KOPT-K1 (cell line): ENCODE data around the gene TSFM.

Experiments used
- H3K27ac ChIP-seq: fragments of 200-600 bp; sonication (generic); 2 replicates; pipeline ENCODE4 v1.5.1; 2016; ENCODE audit warnings: antibody characterized with exemption, mild to moderate bottlenecking, low read depth, low read length; ENCODE audit not compliant: poor library complexity, severe bottlenecking
- H3K36me3 ChIP-seq: fragments of 200-600 bp; sonication (generic); 2 replicates; pipeline ENCODE4 v1.5.1; 2017; ENCODE audit warnings: antibody characterized with exemption, mild to moderate bottlenecking, low read length, moderate library complexity; ENCODE audit not compliant: insufficient read depth
- H3K9me3 ChIP-seq: fragments of 200-600 bp; sonication (generic); 2 replicates; pipeline ENCODE4 v1.5.1; 2017; ENCODE audit warnings: antibody characterized with exemption, low read length, mild to moderate bottlenecking; ENCODE audit not compliant: insufficient read depth, poor library complexity, severe bottlenecking

The TSFM gene

DNA sequence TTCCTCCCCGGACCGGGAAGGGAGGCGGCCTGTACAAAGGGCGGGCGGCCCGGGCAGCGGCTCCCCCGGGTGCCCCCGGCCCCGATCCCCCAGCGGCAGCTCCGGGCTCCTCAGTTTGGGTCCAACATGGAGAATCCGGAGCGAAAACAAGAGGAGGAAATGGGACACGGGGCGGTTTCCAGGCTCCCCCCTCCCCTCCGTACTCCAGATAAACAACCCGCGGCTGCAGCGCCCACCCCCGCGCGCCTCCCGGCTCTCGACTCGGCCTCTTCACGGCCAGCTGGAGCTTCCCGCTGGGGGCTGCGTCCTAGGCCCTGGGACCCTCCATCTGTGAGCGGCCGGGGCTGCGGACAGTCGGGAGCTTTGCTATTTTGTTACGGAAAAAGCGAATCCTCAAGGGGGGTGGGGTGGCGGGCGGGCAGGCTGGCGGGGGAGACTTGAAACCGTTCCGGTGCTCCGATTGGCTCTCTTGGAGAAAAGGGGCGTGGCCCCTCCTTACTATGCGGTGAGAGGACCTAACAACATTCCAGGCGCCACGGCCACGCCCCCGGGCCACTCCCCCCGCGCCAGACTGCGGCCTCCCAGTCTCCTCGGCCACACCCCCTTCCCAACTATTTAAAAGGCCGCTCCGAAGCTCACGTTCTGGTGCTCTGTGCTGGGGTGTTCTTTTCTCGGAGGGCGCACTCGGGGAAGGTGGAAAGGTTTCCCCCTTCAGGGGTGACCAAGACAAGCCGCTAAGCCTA lies 64.2 kb downstream of the TSFM start, which contains the start of gene CTDSP2:
CTDSP2 (minus strand) TSS at position 153 of the 743 bp plus-strand sequence. CDS start 294 bp downstream, outside the sequence.
- Histone ChIP-seq H3K9me3 (no peaks in the 10 kb centered on the region), H3K27ac (peak within 1 kb of the TSS; percentile 94), H3K36me3 (no peaks in the 10 kb centered on the region)
